Stomach (tissue), 4 donors: Measurements from ENCODE around the gene COLEC12.

Experiments
- EP300 ChIP-seq: sonication (generic); formaldehyde crosslinking; IDR thresholded peaks from one replicate; pipeline ENCODE4 v1.6.1; 2017; ENCODE audit warnings: antibody characterized with exemption
- POLR2A ChIP-seq, 4 donors: fragments of 450-650 bp; IDR thresholded peaks; one replicate each; pipeline ENCODE4 v1.6.1; 2016; ENCODE audit warnings: antibody characterized with exemption in 4 of 4, control low read depth in 2 of 4, mild to moderate bottlenecking in 1 of 4, moderate library complexity in 1 of 4

GRCh38 chr18:363301-364085 lies 137.0 kb downstream of the COLEC12 start:
- TF ChIP-seq EP300: no peak
- no peak for TF ChIP-seq POLR2A (IDR thresholded peaks at IDR 0.05)
